PC-3 (cell line): Measurements from ENCODE around the gene HOPX. TPM values are rescaled to one million over a fixed set of nuclear protein-coding genes. Genes with fewer than 3 reads are reported as not detected.

Experiments
- ATAC-seq: fragments of 200-7000 bp; cut with Tn5 transposase; 2 replicates; pipeline ENCODE4 v1.9.1; 2020; ENCODE audit warnings: mild to moderate bottlenecking, moderate library complexity
- BruUV-seq: library from RNA; stranded (reverse); fragments of 400-500 nt; replicated peaks from 2 replicates; lab custom pipeline; 2021; lab: Mats Ljungman, UMichigan
- CTCF ChIA-PET: fragments of 300-600 bp; sonication (Branson Sonifier 250); formaldehyde crosslinking; loops from one replicate; lab custom pipeline; 2022; ENCODE audit warnings: antibody characterized with exemption; lab: Charles Lee
- POLR2A ChIA-PET: fragments of 300-600 bp; sonication (Branson Sonifier 250); formaldehyde crosslinking; loops from one replicate; lab custom pipeline; 2022; ENCODE audit warnings: antibody characterized with exemption; ENCODE audit not compliant: unreplicated experiment; lab: Charles Lee
- DNase-seq: peaks from one replicate; pipeline ENCODE4 v3.0.0-alpha.2; 2015
- H2AFZ ChIP-seq: fragments of 300-600 bp; sonication (generic); 2 replicates; pipeline ENCODE4 v1.6.0; 2016; ENCODE audit warnings: antibody characterized with exemption, low read length
- H3F3A ChIP-seq: fragments of 300-600 bp; sonication (generic); one replicate; pipeline ENCODE4 v1.6.0; 2017; ENCODE audit warnings: antibody characterized with exemption, low read length, control low read depth, mild to moderate bottlenecking; ENCODE audit not compliant: unreplicated experiment
- H3K27ac ChIP-seq: fragments of 300-600 bp; sonication (generic); 2 replicates; pipeline ENCODE4 v1.5.1; 2016; ENCODE audit warnings: mild to moderate bottlenecking, low read length
- H3K27me3 ChIP-seq: fragments of 300-600 bp; sonication (generic); 2 replicates; pipeline ENCODE4 v1.6.1; 2016; ENCODE audit warnings: low read length, mixed read lengths
- H3K36me3 ChIP-seq: fragments of 300-600 bp; sonication (generic); 2 replicates; pipeline ENCODE4 v1.6.1; 2016; ENCODE audit warnings: low read depth, mixed run types, low read length, mixed read lengths
- H3K4me1 ChIP-seq: fragments of 300-600 bp; sonication (generic); 2 replicates; pipeline ENCODE4 v1.5.1; 2016; ENCODE audit warnings: low read length; ENCODE audit not compliant: insufficient read depth
- H3K4me2 ChIP-seq: fragments of 300-600 bp; sonication (generic); 2 replicates; pipeline ENCODE4 v1.6.0; 2016; ENCODE audit warnings: low read length
- H3K4me3 ChIP-seq: fragments of 300-600 bp; sonication (generic); 2 replicates; pipeline ENCODE4 v1.5.1; 2016; ENCODE audit warnings: mild to moderate bottlenecking, low read length, mixed read lengths
- H3K79me2 ChIP-seq: fragments of 300-600 bp; sonication (generic); 2 replicates; pipeline ENCODE4 v1.6.1; 2017; ENCODE audit warnings: low read length, mixed read lengths
- H3K9ac ChIP-seq: fragments of 300-600 bp; sonication (generic); 2 replicates; pipeline ENCODE4 v1.6.0; 2016; ENCODE audit warnings: mild to moderate bottlenecking, low read length
- H3K9me2 ChIP-seq: fragments of 300-600 bp; sonication (generic); replicated peaks from 2 replicates; pipeline ENCODE4 v1.6.1; 2016; ENCODE audit warnings: mixed run types, low read length, mixed read lengths
- H3K9me3 ChIP-seq: fragments of 300-600 bp; sonication (generic); 2 replicates; pipeline ENCODE4 v1.6.1; 2016; ENCODE audit warnings: low read length, mixed read lengths
- H4K20me1 ChIP-seq: fragments of 300-600 bp; sonication (generic); 2 replicates; pipeline ENCODE4 v1.6.1; 2016; ENCODE audit warnings: low read length, mixed read lengths
- EZH2 ChIP-seq: fragments of 300-600 bp; sonication (generic); IDR thresholded peaks from one replicate; pipeline ENCODE4 v1.6.1; 2017; ENCODE audit warnings: antibody characterized with exemption, mild to moderate bottlenecking, low read length; ENCODE audit not compliant: unreplicated experiment
- EZH2phosphoT487 ChIP-seq: fragments of 300-600 bp; sonication (generic); IDR thresholded peaks from 2 replicates; pipeline ENCODE4 v1.6.1; 2018; ENCODE audit warnings: mild to moderate bottlenecking, antibody characterized with exemption, low read length, borderline replicate concordance
- intact Hi-C: fragments of 100-400 bp; cut with micrococcal nuclease; formaldehyde crosslinking; loops from 2 replicates; pipeline ENCODE4 v1.9.0; 2023
- total RNA-seq: library from RNA; depleted of rRNA; stranded (reverse); fragments of >200 nt; gene quantifications from 2 replicates; pipeline ENCODE4 v1.2.3, GENCODE V29; 2014
- TF ChIP-seq, protein P1 (sequence below): fragments of 300-600 bp; sonication (generic); conservative IDR thresholded peaks from 2 replicates; pipeline ENCODE4 v1.5.1; 2017; ENCODE audit warnings: antibody characterized with exemption, low read depth, mild to moderate bottlenecking, low read length

HOPX gene
- total RNA-seq, 1 experiment from 2014 or later, result 0.87 TPM

DNA sequence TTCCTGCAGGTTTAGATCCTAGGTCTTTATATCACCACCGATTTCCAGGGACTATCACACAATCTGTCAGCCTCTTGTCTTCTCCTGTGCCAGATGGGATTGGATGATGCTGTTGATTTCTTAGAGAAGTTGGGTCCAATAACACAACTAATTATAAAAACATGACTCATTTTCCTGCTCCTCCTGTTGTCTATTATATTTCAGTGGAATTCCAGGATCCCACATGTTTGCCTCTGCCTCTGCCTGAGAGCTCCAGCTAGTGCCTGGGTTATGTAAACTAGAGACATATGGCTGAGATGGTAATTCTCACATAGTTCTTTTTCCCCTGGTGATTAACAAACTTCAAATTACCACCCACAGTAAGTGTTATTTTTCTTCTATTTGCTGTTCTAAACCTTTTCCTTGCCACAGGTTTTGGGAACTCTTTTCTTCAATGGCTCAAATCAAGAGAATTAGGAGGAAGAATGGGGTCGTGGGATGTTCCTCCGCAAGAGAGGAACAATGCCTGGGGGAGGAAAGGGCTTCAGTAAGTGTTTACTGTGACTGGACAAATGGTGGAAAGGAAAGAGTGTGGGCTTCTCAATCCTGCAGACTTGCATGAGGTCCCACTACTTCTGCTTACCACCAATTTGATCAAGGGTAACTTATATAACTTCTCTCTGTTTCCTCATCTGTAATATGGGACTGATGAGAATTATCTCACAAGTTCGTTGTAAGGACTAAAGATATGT is 3.4 kb upstream of the HOPX start:
- Histone ChIP-seq H3K27ac (no peak overlapping the region), H3K4me2 (no peak overlapping the region), H2AFZ (no peak overlapping the region), H3K9me2 (no peaks in the 10 kb centered on the region), H4K20me1 (no peaks in the 10 kb centered on the region), H3F3A (no peaks in the 10 kb centered on the region), H3K9me3 (no peaks in the 10 kb centered on the region), H3K79me2 (no peaks in the 10 kb centered on the region), H3K9ac (no peak overlapping the region), H3K4me1 (peaks cover 24% of the 10 kb centered on the region), H3K4me3 (no peak overlapping the region), H3K36me3 (no peaks in the 10 kb centered on the region), H3K27me3 (no peaks in the 10 kb centered on the region)
- ATAC-seq (peak; percentile 27; the same call in 1 of the 2 replicates), DNase-seq (peak; percentile 43)
- ChIA-PET CTCF (interaction anchor here (0.8 kb wide), 1 partner anchor 113 kb away, joined by 3 read pairs; no protein-coding TSS in a partner anchor), POLR2A (no interaction called here)
- no TSS peak for BruUV-seq
- intact Hi-C loops, result loop anchor here (5.0 kb wide), 1 partner anchor 118 kb away; no protein-coding TSS in a partner anchor
- TF ChIP-seq, protein P1, sequence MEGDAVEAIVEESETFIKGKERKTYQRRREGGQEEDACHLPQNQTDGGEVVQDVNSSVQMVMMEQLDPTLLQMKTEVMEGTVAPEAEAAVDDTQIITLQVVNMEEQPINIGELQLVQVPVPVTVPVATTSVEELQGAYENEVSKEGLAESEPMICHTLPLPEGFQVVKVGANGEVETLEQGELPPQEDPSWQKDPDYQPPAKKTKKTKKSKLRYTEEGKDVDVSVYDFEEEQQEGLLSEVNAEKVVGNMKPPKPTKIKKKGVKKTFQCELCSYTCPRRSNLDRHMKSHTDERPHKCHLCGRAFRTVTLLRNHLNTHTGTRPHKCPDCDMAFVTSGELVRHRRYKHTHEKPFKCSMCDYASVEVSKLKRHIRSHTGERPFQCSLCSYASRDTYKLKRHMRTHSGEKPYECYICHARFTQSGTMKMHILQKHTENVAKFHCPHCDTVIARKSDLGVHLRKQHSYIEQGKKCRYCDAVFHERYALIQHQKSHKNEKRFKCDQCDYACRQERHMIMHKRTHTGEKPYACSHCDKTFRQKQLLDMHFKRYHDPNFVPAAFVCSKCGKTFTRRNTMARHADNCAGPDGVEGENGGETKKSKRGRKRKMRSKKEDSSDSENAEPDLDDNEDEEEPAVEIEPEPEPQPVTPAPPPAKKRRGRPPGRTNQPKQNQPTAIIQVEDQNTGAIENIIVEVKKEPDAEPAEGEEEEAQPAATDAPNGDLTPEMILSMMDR, result no peak
- TF ChIP-seq EZH2, result no peak

DNA sequence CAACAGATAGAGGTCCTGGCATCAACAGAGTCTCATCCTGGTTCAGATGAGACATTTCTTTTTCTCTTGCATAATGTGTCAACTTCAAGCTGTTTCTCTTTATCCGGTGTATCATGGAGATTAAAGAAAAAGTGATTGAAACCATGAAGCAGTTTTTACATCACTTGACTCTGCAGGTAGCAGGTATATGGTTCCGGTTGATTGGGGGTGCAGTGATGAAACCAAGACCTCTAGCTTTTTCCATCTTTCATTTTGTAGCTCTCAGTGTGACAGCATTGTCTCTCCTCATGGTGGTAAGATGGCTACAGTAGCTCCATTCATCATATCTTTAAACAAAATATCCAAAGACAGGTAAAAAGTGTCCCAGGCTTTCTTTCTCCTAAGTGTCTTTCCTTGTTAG is 2.4 kb upstream of the HOPX start:
- H3K27ac ChIP-seq, result no peak overlapping the region

More for the DNA sequence above, 2.4 kb upstream of the HOPX start:
- no peaks in the 10 kb centered on the region for H3F3A ChIP-seq
- H3K36me3 ChIP-seq, result no peaks in the 10 kb centered on the region
- no peaks in the 10 kb centered on the region for H4K20me1 ChIP-seq
- no peaks in the 10 kb centered on the region for H3K9me3 ChIP-seq
- H3K4me2 ChIP-seq, result no peak overlapping the region
- no peaks in the 10 kb centered on the region for H3K9me2 ChIP-seq
- ATAC-seq (no peak), DNase-seq (no peak)
- no TSS peak for BruUV-seq
- H3K4me1 ChIP-seq, result peaks cover 24% of the 10 kb centered on the region
- no peak overlapping the region for H2AFZ ChIP-seq
- H3K79me2 ChIP-seq, result no peaks in the 10 kb centered on the region
- H3K4me3 ChIP-seq, result no peak overlapping the region
- intact Hi-C loops, result loop anchor here (5.0 kb wide), 1 partner anchor 119 kb away; no protein-coding TSS in a partner anchor
- no peak overlapping the region for H3K9ac ChIP-seq
- ChIA-PET POLR2A (no interaction called here), CTCF (no interaction called here)
- H3K27me3 ChIP-seq, result no peaks in the 10 kb centered on the region
- TF ChIP-seq EZH2phosphoT487, result no peak
- TF ChIP-seq EZH2, result no peak
- TF ChIP-seq, protein P1, result no peak
